Suprapubic skin (tissue), 4 donors: Measurements from ENCODE around the gene BET1L. TPM values are rescaled to one million over a fixed set of nuclear protein-coding genes. Genes with fewer than 3 reads are reported as not detected.

ENCODE experiments used
- DNase-seq, 2 donors: peaks; one replicate each; pipeline ENCODE4 v3.0.0-alpha.2; 2019; ENCODE audit warnings: low spot score in 2 of 2
- H3K27ac ChIP-seq: fragments of 200-600 bp; sonication (generic); one replicate; pipeline ENCODE4 v1.5.1; 2019
- H3K27me3 ChIP-seq: fragments of 200-600 bp; sonication (generic); one replicate; pipeline ENCODE4 v1.5.1; 2019
- H3K36me3 ChIP-seq: fragments of 200-600 bp; sonication (generic); one replicate; pipeline ENCODE4 v1.5.1; 2019
- H3K4me1 ChIP-seq: fragments of 200-600 bp; sonication (generic); one replicate; pipeline ENCODE4 v1.5.1; 2019
- H3K4me3 ChIP-seq: fragments of 200-600 bp; sonication (generic); one replicate; pipeline ENCODE4 v1.5.1; 2019; ENCODE audit warnings: mild to moderate bottlenecking
- H3K9me3 ChIP-seq: fragments of 200-600 bp; sonication (generic); one replicate; pipeline ENCODE4 v1.5.1; 2019
- CTCF ChIP-seq, 2 donors: fragments of 200-600 bp in 1 of 2; fragments of 450-650 bp in 1 of 2; sonication (generic) in 1 of 2; IDR thresholded peaks; one replicate each; pipeline ENCODE4 v1.5.1; 2016 to 2019; ENCODE audit warnings: antibody characterized with exemption in 2 of 2, mild to moderate bottlenecking in 1 of 2, moderate library complexity in 1 of 2
- EP300 ChIP-seq: sonication (generic); formaldehyde crosslinking; IDR thresholded peaks from one replicate; pipeline ENCODE4 v1.6.1; 2017; ENCODE audit warnings: antibody characterized with exemption
- POLR2A ChIP-seq, 2 donors: fragments of 450-650 bp; IDR thresholded peaks; one replicate each; pipeline ENCODE4 v1.6.1; 2017; ENCODE audit warnings: antibody characterized with exemption in 2 of 2, mild to moderate bottlenecking in 2 of 2, moderate library complexity in 2 of 2
- POLR2AphosphoS5 ChIP-seq, 3 donors: sonication (generic); formaldehyde crosslinking; IDR thresholded peaks; one replicate each; pipeline ENCODE4 v1.6.1; 2017; ENCODE audit warnings: antibody characterized with exemption in 3 of 3
- WGBS: methylation state at CpG from one replicate; pipeline ENCODE4 v1.1.5; 2018; 5-methylcytosine and 5-hydroxymethylcytosine counted together
- total RNA-seq, 4 donors: library from RNA; depleted of rRNA; stranded (reverse); fragments of >200 nt; gene quantifications; one replicate each; pipeline ENCODE4 v1.1.0, GENCODE V29; 2016

Gene BET1L, protein sequence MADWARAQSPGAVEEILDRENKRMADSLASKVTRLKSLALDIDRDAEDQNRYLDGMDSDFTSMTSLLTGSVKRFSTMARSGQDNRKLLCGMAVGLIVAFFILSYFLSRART
- total RNA-seq: 10 to 100 TPM; 25.8 to 31.7 (median 27.9) TPM

DNA sequence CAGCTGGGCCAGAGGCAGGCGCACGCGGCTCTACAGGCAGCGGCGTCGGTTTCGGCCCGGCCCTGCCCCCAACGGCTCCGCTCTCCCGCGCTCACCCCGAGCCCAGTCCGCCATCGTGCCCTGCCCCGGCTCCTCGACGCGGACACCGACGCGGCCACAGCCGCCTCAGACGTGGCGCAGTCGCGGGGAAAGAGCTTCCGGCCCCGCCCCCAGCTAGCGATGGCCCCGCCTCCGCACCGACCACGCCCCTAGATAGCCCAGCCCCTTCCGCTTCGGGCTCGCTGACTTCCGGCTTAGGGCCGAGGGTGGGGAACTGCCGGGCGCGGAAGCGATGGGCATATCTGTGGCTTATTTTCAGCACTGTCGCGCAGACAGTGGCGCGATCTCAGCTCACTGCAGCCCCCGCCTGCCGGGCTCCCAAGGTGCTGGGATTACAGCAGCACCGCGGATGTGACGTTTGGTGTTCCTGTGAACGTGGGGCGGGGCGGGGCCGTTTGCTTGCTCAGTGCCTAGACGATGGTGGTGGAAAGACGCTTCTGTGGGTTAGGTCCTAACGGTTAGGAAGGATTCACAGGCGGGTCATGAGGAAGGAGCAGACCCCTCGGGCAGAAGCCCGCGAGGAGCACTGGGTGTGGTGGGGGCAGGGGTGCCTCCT lies at the start of gene BET1L, which contains the start of gene RIC8A:
Gene BET1L (minus strand): TSS at position 192 of the 655 bp plus-strand sequence. CDS start 78 bp downstream, at position 114.
Gene RIC8A (plus strand): TSS at position 501 of the 655 bp plus-strand sequence. CDS start 1,147 bp downstream, outside the sequence.
- TF ChIP-seq CTCF (IDR thresholded peaks at IDR 0.05): no peak
- peak; percentile 30 to 85 (median 53) for TF ChIP-seq POLR2AphosphoS5 (IDR thresholded peaks at IDR 0.05)
- peak in 1 of 2 donors; percentile 75 for TF ChIP-seq POLR2A (IDR thresholded peaks at IDR 0.05)
- WGBS: 0% methylated on average over 18 of the region's 63 CpGs
- H3K4me3 ChIP-seq: peak within 1 kb of the TSS; percentile 80
- H3K9me3 ChIP-seq: no peaks in the 10 kb centered on the region
- DNase-seq: peak; percentile 98
- no peaks in the 10 kb centered on the region for H3K27me3 ChIP-seq
- peaks cover 59% of the 10 kb centered on the region for H3K36me3 ChIP-seq
- peaks cover 61% of the 10 kb centered on the region for H3K4me1 ChIP-seq
- H3K27ac ChIP-seq: peak within 1 kb of the TSS; percentile 100

DNA sequence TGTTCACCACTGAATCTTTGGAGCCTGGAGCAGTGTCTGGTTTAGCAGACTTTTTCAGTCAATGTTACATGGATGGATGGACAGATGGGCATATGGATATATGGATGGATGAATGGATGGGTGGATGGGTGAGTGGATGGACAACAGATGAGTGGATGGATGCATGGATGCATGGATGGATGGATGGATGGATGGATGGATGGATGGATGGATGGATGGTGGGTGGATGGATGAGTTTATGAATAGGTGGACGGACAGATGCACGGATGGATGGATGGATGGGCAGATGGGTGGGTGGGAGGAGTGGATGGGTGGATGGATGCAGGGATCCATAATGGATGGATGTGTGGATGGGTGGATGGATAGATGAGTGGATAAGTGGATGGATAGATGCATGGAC lies 48.6 kb upstream of the BET1L start:
- no peaks in the 10 kb centered on the region for H3K27me3 ChIP-seq
- no peak for DNase-seq
- H3K36me3 ChIP-seq: peaks cover 30% of the 10 kb centered on the region
- no peak overlapping the region for H3K4me3 ChIP-seq
- TF ChIP-seq CTCF (IDR thresholded peaks at IDR 0.05) (no peak), POLR2AphosphoS5 (IDR thresholded peaks at IDR 0.05) (no peak), POLR2A (IDR thresholded peaks at IDR 0.05) (no peak)
- no peak overlapping the region for H3K27ac ChIP-seq
- no peaks in the 10 kb centered on the region for H3K9me3 ChIP-seq
- no peaks in the 10 kb centered on the region for H3K4me1 ChIP-seq
- WGBS: 94% methylated on average over 2 of the region's 2 CpGs

DNA sequence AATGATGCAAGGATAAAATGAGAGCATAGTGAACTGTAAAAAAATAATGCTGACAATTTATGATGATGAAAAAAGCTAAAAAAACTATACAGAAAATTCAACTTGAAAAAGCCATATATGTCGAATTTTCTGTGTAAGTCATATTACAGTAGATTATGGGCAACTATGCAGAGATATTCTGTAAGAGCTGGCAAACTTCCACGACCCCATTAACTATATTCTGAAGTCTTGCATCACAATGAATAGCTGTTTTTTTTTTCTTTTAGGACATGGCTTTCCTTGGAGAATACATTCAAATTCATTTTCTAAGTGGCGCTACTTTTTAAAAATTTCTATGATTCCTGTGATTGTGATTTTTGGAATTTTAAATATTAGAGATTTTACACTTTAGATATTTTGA lies 48.0 kb upstream of the BET1L start:
- DNase-seq: no peak
- Histone ChIP-seq H3K36me3 (peaks cover 36% of the 10 kb centered on the region), H3K27ac (no peak overlapping the region), H3K27me3 (no peaks in the 10 kb centered on the region), H3K4me3 (no peak overlapping the region), H3K4me1 (no peaks in the 10 kb centered on the region), H3K9me3 (no peaks in the 10 kb centered on the region)
- WGBS: 55% methylated on average over 3 of the region's 3 CpGs
- TF ChIP-seq EP300: no peak
- TF ChIP-seq POLR2A (IDR thresholded peaks at IDR 0.05): no peak
- TF ChIP-seq POLR2AphosphoS5 (IDR thresholded peaks at IDR 0.05): no peak
- no peak for TF ChIP-seq CTCF (IDR thresholded peaks at IDR 0.05)

GRCh38 chr11:253886-254270 lies 46.7 kb upstream of the BET1L start:
- Histone ChIP-seq H3K4me1 (no peaks in the 10 kb centered on the region), H3K4me3 (no peak overlapping the region), H3K27me3 (no peaks in the 10 kb centered on the region), H3K36me3 (peaks cover 47% of the 10 kb centered on the region), H3K9me3 (no peaks in the 10 kb centered on the region), H3K27ac (no peak overlapping the region)
- WGBS: 83% methylated on average over 5 of the region's 5 CpGs
- DNase-seq: no peak
- TF ChIP-seq POLR2A (IDR thresholded peaks at IDR 0.05) (no peak), POLR2AphosphoS5 (IDR thresholded peaks at IDR 0.05) (no peak), EP300 (no peak), CTCF (IDR thresholded peaks at IDR 0.05) (no peak)

GRCh38 chr11:253160-253885 lies 46.1 kb upstream of the BET1L start:
- no peak for DNase-seq

More at GRCh38 chr11:253160-253885, 46.1 kb upstream of the BET1L start:
- no peaks in the 10 kb centered on the region for H3K27me3 ChIP-seq
- no peak overlapping the region for H3K4me3 ChIP-seq
- peaks cover 53% of the 10 kb centered on the region for H3K36me3 ChIP-seq
- H3K9me3 ChIP-seq: no peaks in the 10 kb centered on the region
- no peak overlapping the region for H3K27ac ChIP-seq
- TF ChIP-seq CTCF (IDR thresholded peaks at IDR 0.05) (no peak), POLR2AphosphoS5 (IDR thresholded peaks at IDR 0.05) (no peak), EP300 (no peak), POLR2A (IDR thresholded peaks at IDR 0.05) (no peak)
- 79% methylated on average over 11 of the region's 13 CpGs for whole genome bisulfite sequencing
- H3K4me1 ChIP-seq: no peaks in the 10 kb centered on the region
